Stimulated activated CD8-positive, alpha-beta memory T cell treated with anti-CD3 and anti-CD28 coated beads, Interleukin-4, amount 100 ng/mL, for 48 hours (primary cell): ENCODE results near the gene PLA2G4B.

Experiments used
- DNase-seq: peaks from one replicate; pipeline ENCODE4 v3.0.0-alpha.2; 2020

Gene PLA2G4B, protein sequence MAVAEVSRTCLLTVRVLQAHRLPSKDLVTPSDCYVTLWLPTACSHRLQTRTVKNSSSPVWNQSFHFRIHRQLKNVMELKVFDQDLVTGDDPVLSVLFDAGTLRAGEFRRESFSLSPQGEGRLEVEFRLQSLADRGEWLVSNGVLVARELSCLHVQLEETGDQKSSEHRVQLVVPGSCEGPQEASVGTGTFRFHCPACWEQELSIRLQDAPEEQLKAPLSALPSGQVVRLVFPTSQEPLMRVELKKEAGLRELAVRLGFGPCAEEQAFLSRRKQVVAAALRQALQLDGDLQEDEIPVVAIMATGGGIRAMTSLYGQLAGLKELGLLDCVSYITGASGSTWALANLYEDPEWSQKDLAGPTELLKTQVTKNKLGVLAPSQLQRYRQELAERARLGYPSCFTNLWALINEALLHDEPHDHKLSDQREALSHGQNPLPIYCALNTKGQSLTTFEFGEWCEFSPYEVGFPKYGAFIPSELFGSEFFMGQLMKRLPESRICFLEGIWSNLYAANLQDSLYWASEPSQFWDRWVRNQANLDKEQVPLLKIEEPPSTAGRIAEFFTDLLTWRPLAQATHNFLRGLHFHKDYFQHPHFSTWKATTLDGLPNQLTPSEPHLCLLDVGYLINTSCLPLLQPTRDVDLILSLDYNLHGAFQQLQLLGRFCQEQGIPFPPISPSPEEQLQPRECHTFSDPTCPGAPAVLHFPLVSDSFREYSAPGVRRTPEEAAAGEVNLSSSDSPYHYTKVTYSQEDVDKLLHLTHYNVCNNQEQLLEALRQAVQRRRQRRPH

DNA sequence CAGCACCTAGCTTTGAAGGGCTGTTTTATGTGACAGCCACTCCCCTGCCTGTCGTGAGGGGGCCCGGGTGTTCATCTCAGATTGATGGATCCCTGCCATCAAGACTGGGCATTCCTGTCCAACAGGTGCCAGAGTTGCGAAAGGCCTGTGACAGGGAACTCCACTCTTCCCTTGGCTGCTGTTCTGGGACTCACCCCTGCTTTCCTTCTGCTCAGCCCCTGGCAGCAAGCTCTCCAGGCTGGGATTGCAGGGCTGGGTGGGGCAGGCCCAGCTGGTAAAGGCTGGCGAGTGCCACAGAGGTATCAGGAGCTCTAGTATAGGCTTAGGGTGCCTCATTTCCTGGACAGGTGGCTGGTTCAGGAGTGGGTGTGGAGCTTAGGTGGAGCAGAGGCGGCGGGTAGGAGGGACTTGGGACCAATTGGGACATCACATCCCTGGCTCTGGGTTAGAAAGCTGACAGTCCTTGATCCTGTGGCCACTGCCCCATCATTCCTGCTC, at the start of gene PLA2G4B:
Gene PLA2G4B (plus strand): TSS at position 448 of the 498 bp plus-strand sequence. CDS start 67 bp downstream, outside the sequence.
- DNase-seq: no peak

GRCh38 chr15:41789236-41789635, 49.4 kb upstream of the PLA2G4B start:
- no peak for DNase-seq

DNA sequence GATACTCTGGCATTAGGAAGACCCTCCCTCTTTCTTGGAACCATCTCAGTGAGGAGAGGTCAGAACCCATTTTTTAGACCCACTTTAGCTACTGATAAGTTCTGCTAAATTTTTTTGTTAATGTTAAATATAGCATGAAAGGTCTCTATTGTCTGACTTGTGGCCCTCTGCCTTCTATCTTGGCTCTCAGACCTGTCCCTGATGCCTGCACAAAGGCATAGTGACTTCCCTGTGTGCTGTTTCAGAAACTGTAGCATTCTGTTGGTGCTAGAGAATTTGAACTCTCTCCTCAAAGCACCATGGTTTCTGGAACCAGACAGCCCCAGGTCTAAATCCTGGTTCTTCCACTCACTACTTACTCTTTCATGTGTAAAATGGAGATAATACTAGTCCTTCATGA, 49.0 kb upstream of the PLA2G4B start:
- DNase-seq: no peak

- no peak for DNase-seq
Observed at GRCh38 chr15:41790169-41790568, 48.5 kb upstream of the PLA2G4B start.

DNA sequence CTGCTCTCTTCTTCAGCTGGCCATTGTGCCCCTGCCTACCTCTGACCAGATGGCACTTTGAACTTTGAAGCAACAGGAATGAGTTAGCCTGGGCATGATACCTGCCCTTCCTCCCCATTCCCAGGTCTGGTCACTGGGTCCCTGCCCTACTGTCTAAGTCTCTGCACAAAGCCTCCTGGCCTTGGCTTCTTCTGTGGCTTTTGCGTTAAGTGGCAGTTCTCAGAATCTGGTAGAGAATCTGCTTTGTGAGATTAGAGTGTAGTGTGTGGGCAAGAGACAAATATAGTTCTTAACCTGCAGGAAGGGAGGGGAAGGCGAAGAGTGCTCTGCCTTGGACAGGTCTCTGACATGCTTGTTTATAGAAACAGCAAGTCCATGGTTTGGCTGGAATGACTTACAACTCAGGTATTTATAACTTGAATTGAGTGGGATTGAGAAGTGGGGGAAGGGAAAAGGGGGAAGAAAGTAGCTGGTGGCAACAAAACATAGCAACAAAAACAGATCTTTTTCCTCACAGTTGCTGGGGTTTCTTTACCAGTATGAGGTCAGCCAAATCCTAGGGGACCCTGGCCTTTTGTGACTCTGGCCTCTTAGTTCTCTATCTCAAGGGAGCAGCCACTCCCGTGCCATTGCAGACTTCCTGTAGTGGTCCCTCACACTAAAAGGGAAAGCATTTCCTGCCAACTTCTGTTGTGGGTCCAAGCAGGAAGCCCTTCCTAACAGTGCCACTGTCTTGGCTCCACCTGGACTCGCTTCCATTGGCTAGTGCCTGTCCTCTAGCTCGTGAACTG, 47.7 kb upstream of the PLA2G4B start:
- no peak for DNase-seq

DNA sequence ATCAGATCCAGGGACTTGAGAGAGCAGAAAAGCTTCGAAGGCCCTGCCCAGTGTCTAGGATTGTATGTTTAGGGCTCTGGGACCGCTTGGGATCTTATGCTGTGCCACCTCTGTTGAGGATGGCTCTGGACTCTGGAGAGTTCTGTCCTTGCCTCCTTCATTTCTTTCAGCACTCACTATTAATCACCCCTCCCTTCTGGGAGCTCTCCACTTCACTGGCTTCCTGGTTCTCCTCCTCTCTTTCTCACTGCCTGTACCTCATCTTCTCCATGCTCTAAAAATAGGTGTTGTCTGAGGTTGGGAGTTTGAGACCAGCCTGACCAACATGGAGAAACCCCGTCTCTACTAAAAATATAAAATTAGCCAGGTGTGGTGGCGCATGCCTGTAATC, 47.1 kb upstream of the PLA2G4B start:
- DNase-seq: no peak

- no peak for DNase-seq
Observed at GRCh38 chr15:41792000-41792637, 46.5 kb upstream of the PLA2G4B start.

DNA sequence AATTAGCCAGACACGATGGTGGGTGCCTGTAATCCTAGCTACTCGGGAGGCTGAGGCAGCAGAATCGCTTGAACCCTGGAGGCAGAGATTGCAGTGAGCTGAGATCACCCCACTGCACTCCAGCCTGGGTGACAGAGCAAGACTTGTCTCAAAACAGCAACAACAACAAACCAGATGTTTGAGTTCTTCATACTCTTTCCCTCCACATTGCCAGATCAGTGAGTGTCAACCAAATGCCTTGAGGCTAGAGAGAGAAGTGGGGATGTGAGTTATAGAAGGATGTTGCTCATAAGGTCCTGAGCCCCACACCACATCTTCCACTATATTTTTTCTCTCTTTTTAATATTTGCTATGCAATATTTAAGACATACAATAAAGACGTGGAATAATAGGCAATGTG, 44.6 kb upstream of the PLA2G4B start:
- DNase-seq: no peak

DNA sequence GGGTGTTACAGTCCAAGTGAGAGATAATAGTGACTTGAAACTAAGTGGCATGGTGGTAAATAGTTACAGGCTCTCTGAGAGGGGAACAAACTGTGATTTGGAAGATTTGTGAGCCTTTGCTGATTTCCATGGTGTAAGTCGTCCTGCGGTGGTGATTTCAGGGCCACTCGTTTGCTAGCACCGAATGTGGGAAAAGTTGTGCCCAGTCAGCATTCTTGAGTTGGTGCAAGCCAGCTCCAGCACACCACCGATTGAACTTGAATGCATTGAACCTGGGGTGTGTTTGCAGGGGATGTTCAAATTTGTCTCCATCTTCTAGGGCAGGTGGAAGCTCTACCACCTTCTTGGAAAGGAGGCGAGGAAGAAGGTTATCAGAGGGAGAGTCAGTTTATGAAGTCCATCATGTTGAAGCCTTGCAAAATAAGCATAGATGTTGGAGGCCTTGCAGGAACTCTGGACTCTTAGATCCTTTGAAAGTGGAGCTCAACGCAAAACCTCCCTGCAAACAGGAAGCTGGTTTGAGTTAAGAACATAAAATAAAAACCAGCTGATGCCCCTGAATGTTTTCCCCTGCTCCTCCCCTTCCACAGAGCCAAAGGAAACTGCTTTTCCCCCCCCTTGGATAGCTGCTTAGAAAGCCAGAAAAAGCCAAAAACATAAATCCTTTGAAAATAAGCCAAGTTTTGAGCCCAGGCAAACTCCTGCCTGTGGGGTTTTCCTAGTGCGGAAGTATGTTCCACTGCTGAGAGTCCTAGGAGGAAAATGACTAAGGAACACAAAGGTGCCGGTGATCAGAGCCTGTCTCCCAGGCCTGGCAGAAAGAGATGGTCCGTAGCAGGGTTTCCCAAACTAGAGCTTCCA, 42.4 kb upstream of the PLA2G4B start:
- DNase-seq: no peak

DNA sequence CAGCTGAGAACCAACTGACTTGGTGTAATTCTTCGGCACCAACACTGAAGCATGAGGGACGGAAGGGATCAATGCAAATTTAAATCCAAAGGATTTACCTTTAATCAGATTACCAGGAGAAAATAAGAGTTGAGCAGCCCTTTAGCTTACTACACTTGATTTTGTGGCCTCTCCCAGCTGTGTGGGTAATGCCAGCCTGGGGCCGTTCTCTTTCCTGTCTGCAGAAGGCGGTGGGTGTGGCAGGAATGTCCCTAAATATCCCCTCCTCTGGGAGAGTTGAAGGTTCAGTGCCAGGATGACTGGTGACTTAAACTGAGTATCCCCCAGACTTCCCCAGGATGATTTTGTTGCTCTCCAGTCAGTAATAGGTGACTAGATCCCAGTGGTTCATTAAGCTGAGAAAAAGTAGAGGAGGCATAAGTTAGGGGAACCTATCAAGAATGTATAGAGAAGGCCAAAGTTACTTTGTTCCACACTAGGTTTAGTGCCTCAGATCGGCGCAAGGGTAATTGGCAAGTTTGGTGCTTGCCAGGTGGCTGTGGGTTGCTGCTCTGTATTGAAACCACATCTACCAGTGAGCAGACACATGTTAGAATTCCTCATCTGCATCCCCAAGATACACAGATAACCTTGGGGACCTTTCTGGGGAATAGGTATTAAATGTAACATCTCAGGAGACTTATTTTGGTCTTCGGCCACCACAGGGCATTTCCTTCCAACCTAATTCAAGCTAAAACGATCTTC, 41.3 kb upstream of the PLA2G4B start:
- DNase-seq: no peak

DNA sequence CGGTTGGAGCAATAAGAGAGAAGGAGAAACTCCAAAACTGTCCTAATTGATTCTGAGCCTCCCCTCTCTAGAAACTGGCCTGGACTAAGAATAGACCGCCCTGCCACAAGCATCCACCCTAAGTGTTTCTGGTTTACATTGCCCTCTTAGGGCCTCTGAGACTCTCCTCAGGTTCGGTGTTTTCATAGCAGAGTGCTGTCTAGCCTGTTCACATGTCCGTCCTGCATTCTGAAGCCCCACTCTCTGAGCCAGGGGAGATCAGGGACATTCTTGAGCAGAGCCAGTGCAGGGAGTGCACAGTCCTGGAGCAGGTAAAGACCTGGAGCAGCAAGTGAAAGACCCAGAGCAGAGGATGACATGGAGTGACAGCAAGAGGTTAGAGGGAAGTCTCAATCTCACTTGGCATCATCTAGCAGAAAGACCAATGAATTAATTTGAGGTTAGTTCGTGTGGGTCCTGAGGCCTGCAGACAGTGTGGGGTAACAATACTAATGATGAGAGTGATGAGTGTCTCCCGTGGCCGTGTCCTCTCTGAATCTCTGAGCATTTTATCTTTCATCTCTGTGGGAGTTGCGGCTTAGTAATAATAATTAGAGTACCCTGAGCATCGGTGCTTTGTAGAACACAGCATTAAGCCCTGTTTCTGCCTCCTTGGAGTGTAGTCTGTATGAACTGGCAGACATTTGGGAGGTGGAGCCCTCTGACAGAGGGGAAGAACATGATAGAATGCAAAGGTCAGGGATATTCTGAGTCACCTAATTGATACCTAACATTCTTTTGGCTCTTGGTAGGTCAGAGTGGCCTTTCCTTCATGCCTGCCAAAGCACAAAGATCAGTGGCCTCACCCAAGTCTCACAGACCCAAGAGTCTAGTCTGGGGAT, 39.8 kb upstream of the PLA2G4B start:
- no peak for DNase-seq

- no peak for DNase-seq
Observed at GRCh38 chr15:41799488-41799805, 39.2 kb upstream of the PLA2G4B start.

- DNase-seq: no peak
Observed at GRCh38 chr15:41801185-41801584, 37.5 kb upstream of the PLA2G4B start.

- no peak for DNase-seq
Observed at GRCh38 chr15:41801850-41802455, 36.7 kb upstream of the PLA2G4B start.

DNA sequence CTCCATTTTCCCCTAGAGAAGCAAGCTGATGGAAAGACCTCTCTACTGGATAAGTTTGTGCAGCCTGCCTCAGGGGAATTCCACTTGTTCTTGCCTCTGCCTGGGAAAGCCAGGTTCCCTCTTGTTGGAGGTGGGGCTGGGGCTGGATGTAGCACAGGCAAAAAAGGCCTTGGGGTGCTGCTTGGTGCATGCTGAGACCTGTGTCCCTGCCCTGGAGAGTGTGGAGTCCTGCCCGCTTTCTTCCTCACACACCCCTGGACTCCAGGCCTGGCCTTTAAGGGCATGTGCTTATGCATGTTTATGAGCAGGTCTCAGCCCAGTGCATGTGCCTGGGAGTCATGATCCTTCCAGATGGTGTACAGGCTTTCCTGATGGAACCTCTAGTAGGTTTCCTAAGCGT, 34.3 kb upstream of the PLA2G4B start:
- no peak for DNase-seq

GRCh38 chr15:41804916-41805666, 33.6 kb upstream of the PLA2G4B start:
- DNase-seq: no peak

- DNase-seq: no peak
Observed at GRCh38 chr15:41805711-41806110, 32.9 kb upstream of the PLA2G4B start.

- no peak for DNase-seq
Observed at GRCh38 chr15:41806291-41807181, 32.1 kb upstream of the PLA2G4B start.
